Ascending aorta (tissue), 2 donors: ENCODE measurements around the gene MBD6. TPM values are rescaled to one million over a fixed set of nuclear protein-coding genes. Genes with fewer than 3 reads are reported as not detected.

Source experiments
- DNase-seq, 2 donors: peaks; one replicate each; pipeline ENCODE4 v3.0.0-alpha.2; 2019; ENCODE audit warnings: low spot score in 2 of 2
- H3K27ac ChIP-seq, 2 donors: fragments of 200-600 bp; sonication (generic); one replicate each; pipeline ENCODE4 v1.5.1; 2016 to 2017; ENCODE audit warnings: mild to moderate bottlenecking in 1 of 2
- H3K27me3 ChIP-seq: fragments of 200-600 bp; sonication (generic); one replicate; pipeline ENCODE4 v1.5.1; 2017
- H3K36me3 ChIP-seq, 2 donors: fragments of 200-600 bp; sonication (generic); one replicate each; pipeline ENCODE4 v1.5.1; 2016
- H3K4me1 ChIP-seq, 2 donors: fragments of 200-600 bp; sonication (generic); one replicate each; pipeline ENCODE4 v1.5.1; 2016 to 2017; ENCODE audit warnings: mild to moderate bottlenecking in 1 of 2
- H3K4me3 ChIP-seq, 2 donors: fragments of 200-600 bp; sonication (generic); one replicate each; pipeline ENCODE4 v1.5.1; 2016 to 2017; ENCODE audit warnings: mild to moderate bottlenecking in 1 of 2
- H3K9me3 ChIP-seq, 2 donors: fragments of 200-600 bp; sonication (generic); one replicate each; pipeline ENCODE4 v1.5.1; 2016
- CTCF ChIP-seq, 3 experiments: fragments of 200-600 bp in 2 of 3; fragments of 450-650 bp in 1 of 3; sonication (generic) in 2 of 3; IDR thresholded peaks; one replicate each; pipeline ENCODE4 v1.5.1; 2016 to 2019; ENCODE audit warnings: antibody characterized with exemption in 3 of 3, mild to moderate bottlenecking in 1 of 3, moderate library complexity in 1 of 3
- intact Hi-C: fragments of 100-400 bp; cut with DNase I; formaldehyde crosslinking; loops from one replicate; pipeline ENCODE4 v1.15.1; 2023
- total RNA-seq: library from RNA; depleted of rRNA; stranded (reverse); fragments of >200 nt; gene quantifications from one replicate; pipeline ENCODE4 v1.1.0, GENCODE V29; 2016

Gene MBD6
- total RNA-seq, 1 donor from 2014 or later: 48.5 TPM

GRCh38 chr12:57518920-57519795 is 3.5 kb upstream of the MBD6 start:
- Histone ChIP-seq H3K36me3 (peaks cover 32 to 34% of the 10 kb centered on the region in 2 donors), H3K27me3 (no peaks in the 10 kb centered on the region), H3K27ac (peak overlapping the region; percentile 94 to 98), H3K4me3 (peak overlapping the region; percentile 73 to 91), H3K9me3 (no peaks in the 10 kb centered on the region), H3K4me1 (peaks cover 26 to 41% of the 10 kb centered on the region in 2 donors)
- peak in 1 of 2 donors; percentile 71 for DNase-seq
- intact Hi-C loops: no loop called here
- no peak for TF ChIP-seq CTCF (IDR thresholded peaks at IDR 0.05)

GRCh38 chr12:57519796-57520052 is 2.9 kb upstream of the MBD6 start:
- no peaks in the 10 kb centered on the region for H3K27me3 ChIP-seq
- no peaks in the 10 kb centered on the region for H3K9me3 ChIP-seq
- peaks cover 26 to 32% of the 10 kb centered on the region in 2 donors for H3K36me3 ChIP-seq
- peak overlapping the region; percentile 73 to 91 for H3K4me3 ChIP-seq
- peak in 1 of 2 donors; percentile 32 for DNase-seq
- TF ChIP-seq CTCF (IDR thresholded peaks at IDR 0.05): no peak
- H3K27ac ChIP-seq: peak overlapping the region; percentile 94 to 98
- intact Hi-C loops: loop anchor here (1.0 to 5.0 kb wide), 5 partner anchors 31 to 1402 kb away; partner anchors contain the start of genes MARS1, NAB2, RPL41 and ZC3H10
- peaks cover 29 to 46% of the 10 kb centered on the region in 2 donors for H3K4me1 ChIP-seq

- H3K27ac ChIP-seq: peak within 1 kb of the TSS; percentile 98 to 99
- H3K36me3 ChIP-seq: peaks cover 26 to 32% of the 10 kb centered on the region in 2 donors
- peaks cover 29 to 51% of the 10 kb centered on the region in 2 donors for H3K4me1 ChIP-seq
- peak within 1 kb of the TSS; percentile 73 to 91 for H3K4me3 ChIP-seq
- intact Hi-C loops: loop anchor here (1.0 to 5.0 kb wide), 5 partner anchors 31 to 1403 kb away; partner anchors contain the start of genes MARS1, NAB2, RPL41 and ZC3H10
- DNase-seq: peak; percentile 98 to 100
- TF ChIP-seq CTCF (IDR thresholded peaks at IDR 0.05): no peak
- H3K27me3 ChIP-seq: no peaks in the 10 kb centered on the region
- no peaks in the 10 kb centered on the region for H3K9me3 ChIP-seq
Observed at GRCh38 chr12:57520053-57520818, 2.4 kb upstream of the MBD6 start, which contains the start of gene DDIT3. DDIT3 (minus strand) TSS chr12:57520514; CDS start chr12:57517406, 3,108 bp downstream.

- Histone ChIP-seq H3K4me3 (peak overlapping the region; percentile 80 to 81), H3K4me1 (peaks cover 29 to 54% of the 10 kb centered on the region in 2 donors), H3K27ac (peak overlapping the region; percentile 97 to 99), H3K9me3 (no peaks in the 10 kb centered on the region), H3K27me3 (no peaks in the 10 kb centered on the region), H3K36me3 (peaks cover 25 to 32% of the 10 kb centered on the region in 2 donors)
- intact Hi-C loops: loop anchor here (1.0 to 5.0 kb wide), 5 partner anchors 26 to 1404 kb away; partner anchors contain the start of genes DCTN2, MARS1, NAB2 and RPL41
- DNase-seq: no peak
- TF ChIP-seq CTCF (IDR thresholded peaks at IDR 0.05): no peak
Observed at GRCh38 chr12:57521525-57522010, 1.1 kb upstream of the MBD6 start.
